Measurements from ENCODE around the gene ZNF324. TPM values are rescaled to one million over a fixed set of nuclear protein-coding genes. Genes with fewer than 3 reads are reported as not detected.
"Not testable (repeated sequence)": the region's sequence is repeated elsewhere in the genome, so short reads cannot be mapped to it uniquely, and the experiment has no call there.

The ZNF324 gene
- total and polyA plus RNA-seq, 9 donors: 3.9 to 20.2 (median 17.3) TPM

- H3K36me3 ChIP-seq: no peaks in the 10 kb centered on the region
- peak; percentile 94 to 98 (median 96) for DNase-seq
- peaks cover 3 to 38% of the 10 kb centered on the region in 2 donors for H3K9me3 ChIP-seq
- H3K27me3 ChIP-seq: no peaks in the 10 kb centered on the region
- 5 to 7% (median 6%) methylated on average over 54 to 59 of the region's 59 CpGs for WGBS, 3 donors
- H3K4me3 ChIP-seq: peak within 1 kb of the TSS; percentile 61
- intact Hi-C loops (cut with DNase I): no loop called here
- TF ChIP-seq POLR2A (IDR thresholded peaks at IDR 0.05) (peak; percentile 58), EP300 (IDR thresholded peaks at IDR 0.05) (peak; percentile 59), CTCF (IDR thresholded peaks at IDR 0.05) (no peak)
- peak within 1 kb of the TSS; percentile 24 to 67 for H3K27ac ChIP-seq
- peaks cover 11% of the 10 kb centered on the region for H3K4me1 ChIP-seq (ENCODE audit: insufficient read depth)
These were observed 27.0 kb upstream of the ZNF324 start, which contains the start of gene ZNF132 for GRCh38 chr19:58439576-58440554. ZNF132 (minus strand) TSS chr19:58440153; CDS start chr19:58439821, 332 bp downstream.

DNA sequence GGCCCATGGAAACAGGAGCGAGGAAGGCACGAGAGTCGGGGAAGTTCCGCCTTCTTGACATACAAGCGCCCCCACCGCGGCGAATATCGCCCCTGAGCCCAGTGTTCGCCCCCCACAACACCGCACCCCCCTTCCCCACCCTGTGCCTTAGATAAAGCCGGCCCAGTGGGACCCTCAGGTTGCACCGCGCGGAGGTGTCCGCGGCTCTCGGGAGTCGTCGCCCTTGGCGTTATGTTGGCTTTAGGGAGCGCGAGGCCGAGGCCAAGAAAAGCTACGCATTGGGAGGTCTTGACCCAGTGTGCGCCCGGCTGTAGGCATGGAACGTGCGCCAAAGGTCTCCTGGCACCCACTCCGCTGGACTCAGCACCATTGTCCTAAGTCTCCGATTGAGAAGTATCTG lies 26.3 kb upstream of the ZNF324 start:
- H3K36me3 ChIP-seq: no peaks in the 10 kb centered on the region
- H3K4me3 ChIP-seq: peak overlapping the region; percentile 61
- peak in 2 of 5 donors; percentile 37 to 61 for DNase-seq
- intact Hi-C loops (cut with DNase I): no loop called here
- 9 to 13% (median 11%) methylated on average over 25 to 31 of the region's 31 CpGs for WGBS, 3 donors
- TF ChIP-seq POLR2A (IDR thresholded peaks at IDR 0.05) (no peak), EP300 (IDR thresholded peaks at IDR 0.05) (no peak), CTCF (IDR thresholded peaks at IDR 0.05) (no peak)
- H3K4me1 ChIP-seq (ENCODE audit: insufficient read depth): peaks cover 11% of the 10 kb centered on the region
- peak overlapping the region in 1 of 2 donors; percentile 67 for H3K27ac ChIP-seq
- peaks cover 0 to 31% of the 10 kb centered on the region in 2 donors for H3K9me3 ChIP-seq
- H3K27me3 ChIP-seq: no peaks in the 10 kb centered on the region

GRCh38 chr19:58442986-58443385 lies 23.9 kb upstream of the ZNF324 start:
- H3K27me3 ChIP-seq; H3K27ac ChIP-seq; H3K4me3 ChIP-seq; DNase-seq; intact Hi-C loops (cut with DNase I); H3K9me3 ChIP-seq; H3K36me3 ChIP-seq: not testable (repeated sequence)
- 86 to 91% (median 90%) methylated on average over 7 of the region's 7 CpGs for WGBS, 3 donors
- H3K4me1 ChIP-seq (ENCODE audit: insufficient read depth): peaks cover 11% of the 10 kb centered on the region

DNA sequence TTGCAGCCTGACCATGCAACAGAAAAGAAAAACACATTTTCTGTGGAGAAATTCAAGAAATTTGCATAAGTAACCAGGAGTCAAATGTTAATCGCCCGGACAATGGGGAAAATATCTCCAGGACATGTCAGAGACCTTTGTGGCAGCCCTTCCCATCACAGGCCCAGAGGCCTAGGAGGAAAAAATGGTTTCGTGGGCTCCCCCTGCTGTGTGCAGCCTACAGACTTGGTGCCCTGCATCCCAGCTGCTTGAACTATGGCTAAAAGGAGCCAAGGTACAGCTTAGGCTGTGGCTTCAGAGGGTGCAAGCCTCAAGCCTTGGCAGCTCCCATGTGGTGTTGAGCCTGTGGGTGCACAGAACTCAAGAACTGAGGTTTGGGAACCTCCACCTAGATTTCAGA lies 18.0 kb upstream of the ZNF324 start:
- H3K36me3 ChIP-seq; H3K27ac ChIP-seq; H3K9me3 ChIP-seq; H3K4me1 ChIP-seq (ENCODE audit: insufficient read depth); DNase-seq; H3K4me3 ChIP-seq; intact Hi-C loops (cut with DNase I); H3K27me3 ChIP-seq: not testable (repeated sequence)
- 64 to 73% (median 72%) methylated on average over 3 of the region's 3 CpGs for WGBS, 3 donors

DNA sequence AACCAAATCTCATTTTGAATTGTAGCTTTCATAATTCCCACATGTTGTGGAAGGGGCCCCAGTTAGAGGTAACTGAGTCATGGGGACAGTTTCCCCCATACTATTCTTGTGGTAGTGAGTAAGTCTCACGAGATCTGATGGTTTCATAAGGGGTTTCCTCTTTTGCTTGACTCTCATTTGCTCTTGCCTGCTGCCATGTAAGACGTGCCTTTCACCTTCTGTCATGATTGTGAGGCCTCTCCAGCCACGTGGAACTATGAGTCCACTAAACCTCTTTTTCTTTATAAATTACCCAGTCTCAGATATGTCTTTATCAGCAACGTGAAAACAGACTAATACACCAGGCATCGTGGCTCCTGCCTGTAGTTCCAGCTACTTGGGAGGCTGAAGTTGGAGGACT lies 16.9 kb upstream of the ZNF324 start:
- H3K4me3 ChIP-seq; H3K36me3 ChIP-seq; H3K9me3 ChIP-seq; DNase-seq; H3K27me3 ChIP-seq; intact Hi-C loops (cut with DNase I); H3K27ac ChIP-seq; H3K4me1 ChIP-seq (ENCODE audit: insufficient read depth): not testable (repeated sequence)
- WGBS, 3 donors: 61 to 69% (median 65%) methylated on average over 5 of the region's 5 CpGs

DNA sequence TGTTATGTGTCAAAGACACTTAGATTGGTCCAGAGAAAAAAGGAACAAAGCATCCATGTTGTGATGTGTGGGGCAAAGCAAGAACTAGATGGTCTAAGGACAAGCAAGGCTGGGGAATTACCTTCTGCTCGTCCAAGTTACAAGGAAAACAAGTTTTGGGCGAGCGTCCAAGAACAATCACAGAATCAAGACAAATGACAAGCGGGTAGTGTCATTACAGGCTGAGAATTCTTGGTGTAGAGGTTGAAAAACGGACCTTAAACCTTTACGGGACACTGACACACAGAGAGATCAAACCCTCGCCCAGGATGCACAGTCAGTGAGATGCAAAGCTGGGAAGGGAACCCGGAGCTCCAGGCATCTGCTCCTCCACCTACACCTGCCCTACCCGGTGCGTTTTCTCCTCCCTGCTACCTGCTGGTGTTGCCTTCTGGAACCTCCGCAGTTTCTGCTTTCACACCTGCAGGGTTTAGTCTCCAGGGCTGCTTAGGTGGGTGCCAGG lies 16.0 kb upstream of the ZNF324 start:
- no peak for DNase-seq
- H3K27me3 ChIP-seq: no peaks in the 10 kb centered on the region
- no peaks in the 10 kb centered on the region for H3K36me3 ChIP-seq
- H3K9me3 ChIP-seq: no peaks in the 10 kb centered on the region
- intact Hi-C loops (cut with DNase I): no loop called here
- TF ChIP-seq EP300 (IDR thresholded peaks at IDR 0.05) (no peak), POLR2A (IDR thresholded peaks at IDR 0.05) (no peak), CTCF (IDR thresholded peaks at IDR 0.05) (no peak)
- no peaks in the 10 kb centered on the region for H3K4me1 ChIP-seq (ENCODE audit: insufficient read depth)
- no peak overlapping the region for H3K27ac ChIP-seq
- H3K4me3 ChIP-seq: peak overlapping the region; percentile 88
- 3 to 6% (median 4%) methylated on average over 11 of the region's 11 CpGs for WGBS, 3 donors
